ENCODE data around the gene SENP1. TPM values are rescaled to one million over a fixed set of nuclear protein-coding genes. Genes with fewer than 3 reads are reported as not detected.

SENP1 gene
- total RNA-seq, 2 donors from 2014 or later, result 11.6 to 13.9 TPM

- Histone ChIP-seq H3K9me3 (no peaks in the 10 kb centered on the region), H3K36me3 (no peaks in the 10 kb centered on the region), H3K27me3 (no peaks in the 10 kb centered on the region), H3K27ac (no peak overlapping the region), H3K4me1 (no peaks in the 10 kb centered on the region), H3K4me3 (no peak overlapping the region)
- TF ChIP-seq CTCF (IDR thresholded peaks at IDR 0.05), result no peak
- DNase-seq (ENCODE audit: low spot score), result no peak
These were observed 68.5 kb downstream of the SENP1 start for GRCh38 chr12:48037267-48037915.

DNA sequence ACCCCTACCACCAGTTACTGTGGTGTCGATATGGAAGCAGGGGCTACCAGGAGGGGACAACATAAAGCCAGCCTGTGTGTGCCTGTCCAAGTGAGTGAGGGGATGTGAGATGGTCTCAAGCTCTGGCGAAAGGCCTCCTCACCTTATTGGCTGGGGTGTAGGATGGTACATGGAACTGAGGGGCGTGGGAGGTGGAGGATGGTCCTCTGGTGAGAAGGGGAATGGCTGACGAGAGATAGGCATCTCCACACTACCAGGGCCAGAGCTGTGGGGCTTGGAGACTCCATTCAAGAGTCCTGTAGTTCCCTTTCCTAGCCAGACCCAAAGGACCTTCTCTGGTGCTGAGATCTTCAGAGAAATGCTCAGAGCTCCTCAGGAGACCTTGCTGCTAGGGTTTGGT, 69.1 kb downstream of the SENP1 start:
- DNase-seq (ENCODE audit: low spot score), result no peak
- no peaks in the 10 kb centered on the region for H3K36me3 ChIP-seq
- no peak overlapping the region for H3K4me3 ChIP-seq
- no peaks in the 10 kb centered on the region for H3K27me3 ChIP-seq
- TF ChIP-seq CTCF (IDR thresholded peaks at IDR 0.05), result no peak
- no peak overlapping the region for H3K27ac ChIP-seq
- no peaks in the 10 kb centered on the region for H3K9me3 ChIP-seq
- no peaks in the 10 kb centered on the region for H3K4me1 ChIP-seq

DNA sequence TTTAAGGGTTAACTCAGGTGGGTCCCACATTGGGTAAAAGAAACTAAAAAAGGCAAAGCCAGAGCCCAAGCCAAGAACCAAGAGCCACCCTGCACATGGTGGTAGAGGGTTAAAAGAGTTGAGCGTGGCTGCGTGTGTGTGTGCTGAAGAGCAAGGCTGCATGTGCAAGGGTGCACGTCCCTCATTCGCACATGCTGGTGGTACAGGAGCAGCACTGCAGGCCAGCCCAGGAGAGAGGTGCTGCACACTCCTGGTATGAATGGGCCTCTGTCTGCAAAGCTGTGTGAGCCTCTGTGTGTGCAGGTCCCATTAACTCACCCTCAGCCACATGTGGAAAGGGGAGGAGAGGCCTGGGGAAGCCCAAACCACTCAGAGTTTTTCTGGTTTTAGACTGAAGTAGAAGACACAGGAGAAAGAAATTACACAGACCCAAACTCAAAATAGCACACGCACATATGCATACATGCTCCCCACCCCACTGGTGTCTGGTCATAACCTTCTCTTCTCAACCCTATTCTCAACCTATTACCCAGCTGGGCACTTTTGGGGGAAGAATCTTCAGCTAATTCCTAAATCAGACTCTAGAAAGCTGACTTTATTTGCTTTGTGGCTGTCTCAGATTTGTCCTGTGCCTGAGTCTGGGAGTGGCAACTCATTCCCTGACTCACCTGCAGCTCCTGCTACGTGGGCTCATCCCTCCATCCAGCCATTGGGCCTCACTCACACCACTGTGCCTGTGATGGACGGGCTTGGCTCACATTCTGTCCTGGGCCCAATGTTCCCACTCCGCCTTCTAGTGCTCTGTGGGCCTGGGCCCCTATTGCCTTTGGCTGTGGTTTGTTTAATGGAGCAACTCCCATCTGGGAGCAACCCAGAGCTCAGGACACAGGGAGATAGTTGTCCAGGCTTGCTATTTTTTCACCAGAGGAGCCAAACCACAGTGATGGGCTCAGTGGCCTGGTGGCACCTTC, 70.8 kb downstream of the SENP1 start:
- no peaks in the 10 kb centered on the region for H3K4me1 ChIP-seq
- no peak overlapping the region for H3K4me3 ChIP-seq
- TF ChIP-seq CTCF (IDR thresholded peaks at IDR 0.05), result no peak
- no peak overlapping the region for H3K27ac ChIP-seq
- no peaks in the 10 kb centered on the region for H3K9me3 ChIP-seq
- no peaks in the 10 kb centered on the region for H3K36me3 ChIP-seq
- no peaks in the 10 kb centered on the region for H3K27me3 ChIP-seq
- DNase-seq (ENCODE audit: low spot score), result no peak

DNA sequence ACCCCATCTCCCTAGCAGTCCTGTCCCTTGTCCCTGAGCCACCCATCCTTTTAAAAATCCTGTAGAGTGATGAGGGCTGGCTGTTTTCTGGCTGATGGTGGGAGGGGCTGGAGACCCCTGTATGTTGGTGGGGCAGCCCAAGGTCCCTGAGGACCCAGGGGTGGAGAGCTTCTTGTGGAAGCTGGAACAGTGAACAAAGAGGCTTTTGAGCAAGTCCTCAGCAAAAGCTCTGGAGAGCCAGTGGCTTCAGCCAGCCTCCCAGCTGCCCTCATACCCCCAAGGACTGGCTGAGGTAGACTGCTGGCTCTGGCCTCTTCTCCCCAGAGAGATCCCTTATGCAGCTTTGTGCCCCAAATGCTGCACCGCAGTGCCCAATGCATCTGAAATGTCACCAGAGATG, 72.4 kb downstream of the SENP1 start:
- Histone ChIP-seq H3K4me3 (no peak overlapping the region), H3K27ac (no peak overlapping the region), H3K27me3 (no peaks in the 10 kb centered on the region), H3K9me3 (no peaks in the 10 kb centered on the region), H3K4me1 (peaks cover 0 to 8% of the 10 kb centered on the region in 2 donors), H3K36me3 (no peaks in the 10 kb centered on the region)
- DNase-seq (ENCODE audit: low spot score), result no peak
- TF ChIP-seq CTCF (IDR thresholded peaks at IDR 0.05), result no peak

DNA sequence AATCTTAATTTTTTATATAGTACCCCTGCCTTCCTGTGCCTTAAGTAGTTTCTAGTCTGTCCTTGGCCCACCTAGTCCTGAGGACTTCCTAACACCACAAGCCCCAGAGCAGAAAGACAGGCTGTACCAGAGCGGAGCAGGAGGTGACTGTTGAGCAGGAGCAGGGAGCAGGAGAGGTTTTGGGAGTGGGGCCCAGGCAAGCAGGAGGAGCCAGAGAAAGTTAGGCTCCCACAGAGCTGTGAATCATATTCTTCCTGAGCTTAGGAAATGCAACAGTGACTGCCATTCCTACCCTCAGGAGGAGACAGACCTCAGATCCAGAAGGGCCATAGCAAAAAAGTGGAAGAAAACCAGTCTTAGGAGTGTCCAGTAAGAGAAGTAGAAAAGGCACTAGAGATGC, 73.3 kb downstream of the SENP1 start:
- Histone ChIP-seq H3K4me1 (peaks cover 0 to 8% of the 10 kb centered on the region in 2 donors), H3K27ac (no peak overlapping the region), H3K9me3 (no peaks in the 10 kb centered on the region), H3K27me3 (no peaks in the 10 kb centered on the region), H3K36me3 (no peaks in the 10 kb centered on the region), H3K4me3 (no peak overlapping the region)
- no peak for DNase-seq (ENCODE audit: low spot score)
- TF ChIP-seq CTCF (IDR thresholded peaks at IDR 0.05), result no peak
